Measurements from ENCODE around the gene SLC23A1. TPM values are rescaled to one million over a fixed set of nuclear protein-coding genes. Genes with fewer than 3 reads are reported as not detected.
"Not testable (repeated sequence)": the region's sequence is repeated elsewhere in the genome, so short reads cannot be mapped to it uniquely, and the experiment has no call there.

Gene SLC23A1
- total and polyA plus RNA-seq, 2 of the 13 experiments (the other 11 are each of a cell fraction or from before 2014, with no cell fraction given): 6.0 to 6.6 TPM

GRCh38 chr5:139354186-139354585 is 28.9 kb downstream of the SLC23A1 start:
- intact Hi-C loops (cut with micrococcal nuclease; ENCODE audit: unreplicated experiment) (no loop called here), in situ Hi-C loops (cut with HindIII; ENCODE audit: extremely low pct_ligation_motif_present, low pct_unique_long_range_greater_than_20kb) (no loop called here)
- no peak overlapping the region for H3K4me3 ChIP-seq (replicated peaks in 1 of 3; ENCODE audit: insufficient read depth in 1 of 3, low read depth in 2 of 3, low read length in 3 of 3)
- no peaks in the 10 kb centered on the region; a peak in 1 of 5 replicates for H3K27me3 ChIP-seq (ENCODE audit: control insufficient read depth in 1 of 2, insufficient read depth in 2 of 2, low read length in 2 of 2)
- H4K20me1 ChIP-seq (ENCODE audit: insufficient read depth, low read length): peaks cover 73% of the 10 kb centered on the region
- no TSS peak for BruUV-seq (replicated peaks)
- WGBS (ENCODE audit: low lambda C conversion rate): 95% methylated on average over 3 of the region's 3 CpGs
- H2AFZ ChIP-seq (ENCODE audit: low read length): no peak overlapping the region
- no peak overlapping the region for H3K27ac ChIP-seq (ENCODE audit: extremely low read length, insufficient read depth, low read length)
- no peak for TF ChIP-seq RXRA (CRISPR knock-in tag; IDR thresholded peaks at IDR 0.05)
- peak; percentile 95 for TF ChIP-seq ZNF317 (CRISPR knock-in tag; IDR thresholded peaks at IDR 0.05)
- DNase-seq (ENCODE audit: low spot score) (no peak), FAIRE-seq (no peak), ATAC-seq (no peak)
- CTCF ChIA-PET (ENCODE audit: low intra/inter-chr PET ratio, low total read pairs): no interaction called here
- POLR2A ChIA-PET: no interaction called here
- no peaks in the 10 kb centered on the region for H3K4me1 ChIP-seq (ENCODE audit: insufficient read depth, low read length)
- H3K79me2 ChIP-seq (ENCODE audit: insufficient read depth, low read length): peaks cover 92% of the 10 kb centered on the region
- no peak overlapping the region for H3K9ac ChIP-seq (ENCODE audit: insufficient read depth, low read depth, low read length)
- H3K36me3 ChIP-seq (replicated peaks in 1 of 2; ENCODE audit: control insufficient read depth in 1 of 2, insufficient read depth in 2 of 2, low read length in 2 of 2): peaks cover 3 to 14% of the 10 kb centered on the region in 2 experiments
- H3K9me3 ChIP-seq (ENCODE audit: low read length): no peaks in the 10 kb centered on the region
- H3K4me2 ChIP-seq (ENCODE audit: low read depth, low read length): no peak overlapping the region

- Histone ChIP-seq H3K79me2 (ENCODE audit: insufficient read depth, low read length) (peaks cover 95% of the 10 kb centered on the region), H3K4me1 (ENCODE audit: insufficient read depth, low read length) (peaks cover 29% of the 10 kb centered on the region), H4K20me1 (ENCODE audit: insufficient read depth, low read length) (peaks cover 69% of the 10 kb centered on the region)
- H3K9me3 ChIP-seq (ENCODE audit: low read length); H3K4me2 ChIP-seq (ENCODE audit: low read depth, low read length); H3K4me3 ChIP-seq (replicated peaks in 1 of 3; ENCODE audit: insufficient read depth in 1 of 3, low read depth in 2 of 3, low read length in 3 of 3); ATAC-seq; H2AFZ ChIP-seq (ENCODE audit: low read length); H3K27me3 ChIP-seq (ENCODE audit: control insufficient read depth in 1 of 2, insufficient read depth in 2 of 2, low read length in 2 of 2); BruUV-seq (replicated peaks); H3K9ac ChIP-seq (ENCODE audit: insufficient read depth, low read depth, low read length); CTCF ChIA-PET (ENCODE audit: low intra/inter-chr PET ratio, low total read pairs); H3K36me3 ChIP-seq (replicated peaks in 1 of 2; ENCODE audit: control insufficient read depth in 1 of 2, insufficient read depth in 2 of 2, low read length in 2 of 2); FAIRE-seq; DNase-seq (ENCODE audit: low spot score); intact Hi-C loops (cut with micrococcal nuclease; ENCODE audit: unreplicated experiment); H3K27ac ChIP-seq (ENCODE audit: extremely low read length, insufficient read depth, low read length); in situ Hi-C loops (cut with HindIII; ENCODE audit: extremely low pct_ligation_motif_present, low pct_unique_long_range_greater_than_20kb): not testable (repeated sequence)
- 95% methylated on average over 9 of the region's 9 CpGs for WGBS (ENCODE audit: low lambda C conversion rate)
- POLR2A ChIA-PET: interaction anchor here (0.9 to 1.2 kb wide), 2 partner anchors 9 to 75 kb away, joined by 4 read pairs; no protein-coding TSS in a partner anchor
Measured at GRCh38 chr5:139347863-139348262, 35.2 kb downstream of the SLC23A1 start.

GRCh38 chr5:139345442-139345841 is 37.7 kb downstream of the SLC23A1 start:
- H3K9ac ChIP-seq (ENCODE audit: insufficient read depth, low read depth, low read length); H3K4me2 ChIP-seq (ENCODE audit: low read depth, low read length); H3K9me3 ChIP-seq (ENCODE audit: low read length); H2AFZ ChIP-seq (ENCODE audit: low read length); BruUV-seq (replicated peaks); in situ Hi-C loops (cut with HindIII; ENCODE audit: extremely low pct_ligation_motif_present, low pct_unique_long_range_greater_than_20kb); DNase-seq (ENCODE audit: low spot score); H3K27me3 ChIP-seq (ENCODE audit: control insufficient read depth in 1 of 2, insufficient read depth in 2 of 2, low read length in 2 of 2); H3K4me3 ChIP-seq (replicated peaks in 1 of 3; ENCODE audit: insufficient read depth in 1 of 3, low read depth in 2 of 3, low read length in 3 of 3); intact Hi-C loops (cut with micrococcal nuclease; ENCODE audit: unreplicated experiment); H3K27ac ChIP-seq (ENCODE audit: extremely low read length, insufficient read depth, low read length); H3K36me3 ChIP-seq (replicated peaks in 1 of 2; ENCODE audit: control insufficient read depth in 1 of 2, insufficient read depth in 2 of 2, low read length in 2 of 2); CTCF ChIA-PET (ENCODE audit: low intra/inter-chr PET ratio, low total read pairs); FAIRE-seq; ATAC-seq: not testable (repeated sequence)
- Histone ChIP-seq H3K79me2 (ENCODE audit: insufficient read depth, low read length) (peaks cover 85% of the 10 kb centered on the region), H3K4me1 (ENCODE audit: insufficient read depth, low read length) (peaks cover 40% of the 10 kb centered on the region), H4K20me1 (ENCODE audit: insufficient read depth, low read length) (peaks cover 59% of the 10 kb centered on the region)
- WGBS (ENCODE audit: low lambda C conversion rate): 96% methylated on average over 8 of the region's 8 CpGs
- POLR2A ChIA-PET: interaction anchor here (1.2 kb wide), 1 partner anchor 52 kb away, joined by 5 read pairs; the partner anchor contains the start of gene MATR3

Measured in HepG2 (cell line).